Measurements from ENCODE around the gene WBP2.

GRCh38 chr17:75824050-75824552 is 31.0 kb downstream of the WBP2 start:
- 0 out of 2 replicates have a peak, but pooled peaks have one; percentile 12 for TF ChIP-seq POLR2A (IDR thresholded peaks at IDR 0.05; ENCODE audit: low read depth, low read length)
- no peak for TF ChIP-seq POLR2AphosphoS5 (IDR thresholded peaks at IDR 0.05; ENCODE audit: low read depth, low read length)

All from GM12892 (cell line).